Measurements from ENCODE around the gene PNO1.

Gene PNO1

GRCh38 chr2:68200157-68200787, 42.6 kb downstream of the PNO1 start:
- DNase-seq = no peak

- DNase-seq = no peak
These were observed 45.9 kb downstream of the PNO1 start for GRCh38 chr2:68203587-68203986.

- DNase-seq = no peak
These were observed 49.1 kb downstream of the PNO1 start for GRCh38 chr2:68206793-68207192.

GRCh38 chr2:68214381-68214780, 56.7 kb downstream of the PNO1 start:
- DNase-seq = no peak

GRCh38 chr2:68216454-68217310, 59.0 kb downstream of the PNO1 start:
- DNase-seq = no peak

GRCh38 chr2:68217729-68218128, 60.0 kb downstream of the PNO1 start:
- no peak for DNase-seq

GRCh38 chr2:68218343-68218901, 60.7 kb downstream of the PNO1 start:
- no peak for DNase-seq

GRCh38 chr2:68222287-68222686, 64.6 kb downstream of the PNO1 start:
- no peak for DNase-seq

- DNase-seq = no peak
These were observed 65.7 kb downstream of the PNO1 start for GRCh38 chr2:68223419-68223818.

- no peak for DNase-seq
These were observed 67.5 kb downstream of the PNO1 start for GRCh38 chr2:68225119-68225632.
